Measurements from ENCODE around the gene GPR32. TPM values are rescaled to one million over a fixed set of nuclear protein-coding genes. Genes with fewer than 3 reads are reported as not detected.
A peak's percentile ranks its signal among the peaks of the same experiment; 100 is the strongest.
"Not testable (repeated sequence)": the region's sequence is repeated elsewhere in the genome, so short reads cannot be mapped to it uniquely, and the experiment has no call there.

Gene GPR32
- total RNA-seq, 1 donor from 2014 or later = not detected

GRCh38 chr19:50779504-50780457, 9.5 kb downstream of the GPR32 start:
- no peak for ATAC-seq
- no peak for DNase-seq (ENCODE audit: low spot score)

DNA sequence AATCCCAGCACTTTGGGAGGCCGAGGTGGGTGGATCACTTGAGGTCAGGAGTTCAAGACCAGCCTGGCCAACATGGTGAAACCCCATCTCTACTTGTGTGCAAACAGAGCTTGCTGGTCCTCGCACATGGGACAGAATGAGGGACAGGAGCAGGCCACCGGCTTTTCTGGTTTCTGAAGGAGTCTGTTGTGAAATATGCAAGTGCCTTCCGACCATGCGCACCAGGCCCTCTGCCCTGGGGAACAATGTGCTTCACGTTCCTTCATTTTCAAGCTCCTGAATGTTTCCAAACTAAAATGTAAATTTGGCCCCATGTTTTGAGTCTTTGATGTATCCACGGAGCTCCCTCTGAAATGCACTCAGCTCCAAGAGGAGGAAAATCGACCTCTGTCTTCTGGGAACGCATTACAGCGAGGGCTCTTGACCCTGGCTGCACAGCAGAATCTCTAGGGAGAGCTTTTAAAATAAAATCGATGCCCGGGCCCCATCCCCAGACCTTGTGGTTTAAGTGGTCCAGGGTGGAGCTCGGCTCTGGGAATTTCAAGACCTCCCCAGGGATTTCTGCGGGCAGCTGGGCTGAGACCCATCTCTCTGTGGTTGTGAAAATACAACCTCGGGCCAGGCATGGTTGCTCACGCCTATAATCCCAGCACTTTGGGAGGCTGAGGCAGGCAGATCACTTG, 10.6 kb downstream of the GPR32 start:
- DNase-seq (ENCODE audit: low spot score) = no peak
- ATAC-seq = no peak

GRCh38 chr19:50783848-50784152, 13.5 kb downstream of the GPR32 start:
- not testable (repeated sequence) for ATAC-seq; DNase-seq (ENCODE audit: low spot score)

- ATAC-seq = no peak
- DNase-seq (ENCODE audit: low spot score) = no peak
These were observed 14.4 kb downstream of the GPR32 start for GRCh38 chr19:50784710-50785109.

DNA sequence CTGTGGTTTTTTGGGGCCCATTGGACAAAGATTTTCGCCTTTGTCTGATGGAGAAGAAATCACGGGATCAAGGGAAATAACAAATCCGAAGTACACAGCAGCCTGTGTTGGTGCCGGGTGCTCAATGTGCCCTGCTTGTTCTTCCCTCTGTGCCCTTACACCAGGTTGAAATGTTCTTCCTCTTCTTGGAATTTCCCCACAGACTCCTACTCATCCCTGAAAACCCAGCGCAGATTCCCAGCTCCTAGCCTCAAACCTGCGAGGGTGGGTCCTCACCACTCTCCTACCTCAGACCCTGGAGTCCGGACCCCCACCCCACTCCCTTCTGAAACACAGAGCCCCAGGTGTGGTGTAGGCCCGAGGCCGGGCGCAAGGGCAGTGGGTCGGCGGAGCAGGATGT, 15.1 kb downstream of the GPR32 start:
- ATAC-seq (no peak), DNase-seq (ENCODE audit: low spot score) (no peak)

GRCh38 chr19:50790396-50790795, 20.1 kb downstream of the GPR32 start, which contains the start of gene ACP4:
Gene ACP4 (plus strand): TSS chr19:50790415. CDS start chr19:50790415, 0 bp downstream.
- no peak for DNase-seq (ENCODE audit: low spot score)
- ATAC-seq = no peak

- ATAC-seq (no peak), DNase-seq (ENCODE audit: low spot score) (no peak)
These were observed 20.7 kb downstream of the GPR32 start for GRCh38 chr19:50790922-50791467.

- ATAC-seq (no peak), DNase-seq (ENCODE audit: low spot score) (no peak)
These were observed 21.5 kb downstream of the GPR32 start for GRCh38 chr19:50791594-50792271.

DNA sequence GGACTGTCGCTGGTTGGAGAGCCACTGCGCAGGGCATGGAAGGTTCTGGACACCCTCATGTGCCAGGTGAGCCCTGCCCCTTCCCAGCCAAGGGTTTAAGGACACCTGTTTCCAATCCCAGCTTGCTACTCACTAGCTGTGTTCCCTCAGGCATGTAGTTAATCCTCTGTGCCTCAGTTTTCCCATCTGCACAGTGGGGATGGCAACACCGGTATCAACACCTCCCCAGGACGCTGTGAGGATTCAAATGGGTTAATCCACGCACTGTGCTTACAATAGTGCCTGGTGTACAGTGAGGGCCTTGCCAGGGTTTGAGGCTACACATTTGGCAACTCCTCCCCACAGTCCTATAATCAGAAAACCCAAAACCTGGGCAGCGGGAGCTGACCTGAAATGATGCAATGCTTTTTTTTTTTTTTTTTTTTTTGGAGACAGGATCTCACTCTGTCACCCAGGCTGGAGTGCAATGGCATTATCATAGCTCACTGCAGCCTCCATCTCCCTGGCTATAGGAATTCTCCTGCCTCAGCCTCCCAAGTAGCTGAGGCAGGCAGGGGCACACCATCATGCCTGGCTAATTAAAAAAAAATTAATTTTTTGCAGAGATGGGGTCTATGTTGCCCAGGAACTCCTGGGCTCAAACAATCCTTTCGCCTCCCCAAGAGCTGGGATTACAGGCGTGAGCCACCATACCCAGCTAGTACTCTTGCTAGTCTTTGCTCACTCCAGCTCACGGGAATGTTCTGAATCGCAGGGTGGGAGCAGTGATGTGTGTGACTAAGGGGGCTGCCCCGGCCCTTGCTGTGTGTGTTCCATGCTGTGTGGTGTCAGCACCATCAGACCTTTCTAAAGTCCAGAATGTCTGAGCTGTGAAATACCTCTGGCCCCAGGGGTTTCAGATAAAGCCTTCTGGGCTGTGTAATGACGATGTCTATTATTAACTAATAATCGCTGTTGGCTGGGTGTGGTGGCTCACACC, 22.3 kb downstream of the GPR32 start:
- no peak for DNase-seq (ENCODE audit: low spot score)
- ATAC-seq = no peak

GRCh38 chr19:50793558-50794065, 23.3 kb downstream of the GPR32 start:
- ATAC-seq (no peak), DNase-seq (ENCODE audit: low spot score) (no peak)

GRCh38 chr19:50794074-50794875, 24.0 kb downstream of the GPR32 start:
- DNase-seq (ENCODE audit: low spot score) = no peak
- ATAC-seq = no peak

DNA sequence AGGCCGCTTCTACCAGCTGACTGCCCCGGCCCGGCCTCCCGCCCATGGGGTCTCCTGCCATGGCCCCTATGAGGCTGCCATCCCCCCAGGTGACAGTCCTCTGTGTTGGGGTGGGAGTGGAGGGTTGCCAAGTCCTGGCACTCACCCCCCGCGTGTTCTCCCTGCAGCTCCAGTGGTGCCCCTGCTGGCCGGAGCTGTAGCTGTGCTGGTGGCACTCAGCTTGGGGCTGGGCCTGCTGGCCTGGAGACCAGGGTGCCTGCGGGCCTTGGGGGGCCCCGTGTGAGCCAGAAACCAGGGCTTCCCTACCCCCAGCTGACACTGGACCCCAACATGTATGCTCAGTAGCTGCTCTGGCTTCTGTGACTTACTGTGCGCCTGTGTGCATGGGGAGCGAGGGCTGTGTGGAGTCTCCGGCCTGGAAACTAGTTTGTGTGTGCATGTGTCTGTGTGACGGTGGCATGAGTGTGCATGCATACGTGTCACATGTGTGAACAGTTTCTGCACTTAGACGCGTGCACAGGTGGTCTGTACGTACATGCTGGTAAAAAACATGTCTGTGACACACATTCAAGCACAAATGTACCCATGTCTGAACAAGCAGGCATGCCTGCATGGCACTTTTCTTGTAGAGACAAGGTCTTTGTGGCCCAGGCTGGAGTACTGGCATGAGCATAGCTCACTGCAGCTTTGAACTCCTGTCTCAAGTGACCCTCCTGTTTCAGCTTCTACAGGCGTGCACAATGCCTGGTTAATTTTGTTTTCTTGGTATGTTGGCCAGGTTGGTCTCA, 24.8 kb downstream of the GPR32 start:
- DNase-seq (ENCODE audit: low spot score) (no peak), ATAC-seq (peak; percentile 22)

- ATAC-seq (no peak), DNase-seq (ENCODE audit: low spot score) (no peak)
These were observed 25.4 kb downstream of the GPR32 start for GRCh38 chr19:50795664-50796073.

GRCh38 chr19:50796128-50796633, 25.9 kb downstream of the GPR32 start:
- ATAC-seq = no peak
- no peak for DNase-seq (ENCODE audit: low spot score)

DNA sequence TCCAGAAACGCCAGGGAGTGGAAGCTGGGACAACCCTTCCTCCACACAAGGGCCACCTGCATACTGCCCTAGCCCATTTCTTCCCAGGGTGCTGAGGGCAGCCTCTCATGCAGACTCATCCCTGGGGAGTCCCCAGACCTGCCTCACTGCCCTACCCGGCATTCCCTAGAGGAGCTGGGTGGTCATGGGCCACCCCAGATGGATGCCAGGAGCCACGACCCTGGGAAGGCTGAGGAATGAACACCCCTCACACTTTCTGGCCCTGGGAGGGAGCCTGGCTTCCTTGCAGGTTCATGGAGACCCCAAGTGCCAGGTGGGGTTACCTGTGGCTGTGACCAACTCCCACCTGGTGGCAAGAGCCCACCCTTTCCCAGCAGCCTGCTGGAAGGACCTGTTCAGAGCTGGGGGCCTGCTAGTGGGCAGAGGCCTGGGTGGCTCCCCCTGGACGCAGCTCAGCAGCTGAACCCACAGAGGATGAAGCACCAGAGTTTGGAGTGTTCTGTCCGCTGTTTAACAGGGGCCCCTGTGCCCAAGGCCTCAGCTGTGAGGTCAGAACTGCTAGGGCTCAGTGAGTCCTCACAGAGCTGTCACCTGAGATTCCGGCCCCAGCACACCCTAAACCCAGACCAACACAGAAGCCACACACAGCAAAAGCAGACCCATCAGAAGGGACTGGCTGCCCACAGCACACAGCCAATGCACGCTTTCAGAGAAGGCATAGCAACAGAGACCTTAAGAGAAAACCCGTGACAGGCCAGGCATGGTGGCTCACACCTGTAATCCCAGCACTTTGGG, 26.6 kb downstream of the GPR32 start:
- ATAC-seq = no peak
- no peak for DNase-seq (ENCODE audit: low spot score)

DNA sequence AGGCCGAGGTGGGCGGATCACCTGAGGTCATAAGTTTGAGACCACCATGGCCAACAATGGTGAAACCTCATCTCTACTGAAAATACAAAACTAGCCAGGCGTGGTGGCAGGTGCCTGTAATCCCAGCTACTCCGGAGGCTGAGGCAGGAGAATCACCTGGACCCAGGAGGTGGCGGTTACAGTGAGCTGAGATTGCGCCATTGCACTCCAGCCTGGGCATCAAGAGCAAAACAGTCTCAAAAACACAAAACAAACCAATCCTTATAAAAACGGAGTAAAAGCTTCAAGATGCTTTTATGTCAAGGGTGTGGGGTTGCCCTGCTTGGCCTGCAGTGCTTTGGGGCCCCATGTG, 27.1 kb downstream of the GPR32 start:
- no peak for ATAC-seq
- DNase-seq (ENCODE audit: low spot score) = no peak
